Fibroblast of lung (primary cell): ENCODE data around the gene TMEM42. TPM values are rescaled to one million over a fixed set of nuclear protein-coding genes. Genes with fewer than 3 reads are reported as not detected.
A peak's percentile ranks its signal among the peaks of the same experiment; 100 is the strongest.

Experiments used
- DNase-seq, 2 donors: peaks; one replicate each; pipeline versions ENCODE4 v3.0.0 to v3.0.0-alpha.2; 2010; ENCODE audit warnings: low read depth in 2 of 2
- H2AFZ ChIP-seq: 2 replicates; pipeline ENCODE4 v1.5.1; 2012; ENCODE audit warnings: low read length, control low read depth, inconsistent platforms
- H3K27ac ChIP-seq: 2 replicates; pipeline ENCODE4 v1.5.1; 2011; ENCODE audit warnings: low read length, control low read depth; ENCODE audit not compliant: insufficient read depth
- H3K27me3 ChIP-seq: 2 replicates; pipeline ENCODE4 v1.5.1; 2011; ENCODE audit warnings: mild to moderate bottlenecking, low read length; ENCODE audit not compliant: control insufficient read depth, insufficient read depth
- H3K36me3 ChIP-seq: 2 replicates; pipeline ENCODE4 v1.5.1; 2011; ENCODE audit warnings: low read length; ENCODE audit not compliant: control insufficient read depth, insufficient read depth
- H3K4me1 ChIP-seq: 2 replicates; pipeline ENCODE4 v1.5.1; 2011; ENCODE audit warnings: low read length; ENCODE audit not compliant: control insufficient read depth, insufficient read depth; ENCODE audit errors: extremely low read depth
- H3K4me2 ChIP-seq: 2 replicates; pipeline ENCODE4 v1.5.1; 2011; ENCODE audit warnings: low read length, control low read depth; ENCODE audit not compliant: insufficient read depth; ENCODE audit errors: extremely low read depth
- H3K4me3 ChIP-seq, 4 experiments: fragments of 200-600 bp in 1 of 4; sonication (generic) in 1 of 4; replicated peaks in 1 of 4; 2 replicates each; pipeline ENCODE4 v1.5.1; 2011 to 2016; ENCODE audit warnings: low read length in 4 of 4, low read depth in 3 of 4, mild to moderate bottlenecking in 3 of 4, control low read depth in 2 of 4, inconsistent platforms in 1 of 4, mixed read lengths in 1 of 4; ENCODE audit not compliant: insufficient read depth in 1 of 4; ENCODE audit errors: control extremely low read depth in 1 of 4
- H3K79me2 ChIP-seq: 2 replicates; pipeline ENCODE4 v1.5.1; 2012; ENCODE audit warnings: mild to moderate bottlenecking, low read length, inconsistent platforms; ENCODE audit not compliant: control insufficient read depth, insufficient read depth
- H3K9ac ChIP-seq: 2 replicates; pipeline ENCODE4 v1.5.1; 2011; ENCODE audit warnings: mild to moderate bottlenecking, low read length, control low read depth; ENCODE audit not compliant: insufficient read depth
- H3K9me3 ChIP-seq: 2 replicates; pipeline ENCODE4 v1.5.1; 2012; ENCODE audit warnings: low read depth, low read length; ENCODE audit not compliant: control insufficient read depth, insufficient read depth
- H4K20me1 ChIP-seq: 2 replicates; pipeline ENCODE4 v1.5.1; 2011; ENCODE audit warnings: low read length; ENCODE audit not compliant: control insufficient read depth, insufficient read depth; ENCODE audit errors: extremely low read depth
- CTCF ChIP-seq, 2 donors: IDR thresholded peaks in 1 of 2; conservative IDR thresholded peaks in 1 of 2; 1 replicate in 1 of 2; 2 replicates in 1 of 2; pipeline ENCODE4 v1.5.1; 2011 to 2012; ENCODE audit warnings: low read length in 2 of 2, control low read depth in 1 of 2, inconsistent platforms in 1 of 2, low read depth in 1 of 2, mild to moderate bottlenecking in 1 of 2
- EZH2 ChIP-seq: IDR thresholded peaks from 2 replicates; pipeline ENCODE4 v1.5.1; 2012; ENCODE audit warnings: low read length, control low read depth, mild to moderate bottlenecking; ENCODE audit errors: missing control alignments
- polyA plus RNA-seq, 2 donors: library from polyadenylated mRNA; depleted of rRNA in 1 of 2; stranded (reverse) in 1 of 2; unstranded in 1 of 2; fragments of >200 nt; gene quantifications; 2 replicates each; pipeline ENCODE4 v1.2.1, GENCODE V29; 2011 to 2012; ENCODE audit warnings: missing spikeins in 1 of 2
- total RNA-seq: library from RNA; depleted of rRNA; stranded (reverse); fragments of >200 nt; gene quantifications from 2 replicates; pipeline ENCODE4 v1.2.1, GENCODE V29; 2014

Gene TMEM42
- total and polyA plus RNA-seq, 2 donors (not counting 1 experiment from before 2014, with no cell fraction given) = 23.4 to 25.3 TPM

GRCh38 chr3:44877333-44877732 lies 15.6 kb downstream of the TMEM42 start:
- TF ChIP-seq CTCF (conservative IDR thresholded peaks at IDR 0.05 in 1 of 2, IDR thresholded peaks at IDR 0.05 in 1 of 2; ENCODE audit: low read depth in 1 of 2, low read length in 2 of 2) (no peak), EZH2 (no peak)
- H3K4me1 ChIP-seq = no peaks in the 10 kb centered on the region

GRCh38 chr3:44880284-44880683 lies 18.6 kb downstream of the TMEM42 start:
- Histone ChIP-seq H3K9me3 (no peaks in the 10 kb centered on the region), H3K4me3 (no peak overlapping the region), H3K9ac (no peak overlapping the region), H3K27ac (no peak overlapping the region), H4K20me1 (no peaks in the 10 kb centered on the region), H2AFZ (no peak overlapping the region), H3K4me1 (peaks cover 18% of the 10 kb centered on the region), H3K4me2 (no peak overlapping the region), H3K27me3 (no peaks in the 10 kb centered on the region), H3K36me3 (no peaks in the 10 kb centered on the region), H3K79me2 (no peaks in the 10 kb centered on the region)
- DNase-seq = no peak
- TF ChIP-seq CTCF (conservative IDR thresholded peaks at IDR 0.05 in 1 of 2, IDR thresholded peaks at IDR 0.05 in 1 of 2; ENCODE audit: low read depth in 1 of 2, low read length in 2 of 2) (no peak), EZH2 (no peak)

More at GRCh38 chr3:44877333-44877732, 15.6 kb downstream of the TMEM42 start:
- Histone ChIP-seq H3K79me2 (no peaks in the 10 kb centered on the region), H3K27ac (no peak overlapping the region), H3K9ac (no peak overlapping the region), H3K4me3 (no peak overlapping the region), H2AFZ (no peak overlapping the region), H3K36me3 (no peaks in the 10 kb centered on the region), H3K27me3 (no peaks in the 10 kb centered on the region), H3K4me2 (no peak overlapping the region), H3K9me3 (no peaks in the 10 kb centered on the region), H4K20me1 (no peaks in the 10 kb centered on the region)
- no peak for DNase-seq

- TF ChIP-seq EZH2 (no peak), CTCF (conservative IDR thresholded peaks at IDR 0.05 in 1 of 2, IDR thresholded peaks at IDR 0.05 in 1 of 2; ENCODE audit: low read depth in 1 of 2, low read length in 2 of 2) (no peak)
- Histone ChIP-seq H3K27me3 (no peaks in the 10 kb centered on the region), H3K27ac (peak overlapping the region; percentile 69), H3K4me1 (peaks cover 28% of the 10 kb centered on the region), H3K4me3 (no peak overlapping the region), H2AFZ (no peak overlapping the region), H4K20me1 (no peaks in the 10 kb centered on the region), H3K36me3 (no peaks in the 10 kb centered on the region), H3K79me2 (no peaks in the 10 kb centered on the region), H3K9ac (no peak overlapping the region), H3K9me3 (no peaks in the 10 kb centered on the region), H3K4me2 (peak overlapping the region; percentile 48)
- DNase-seq = no peak
These were observed 21.7 kb downstream of the TMEM42 start for GRCh38 chr3:44883213-44883955.
